ENCODE measurements around the gene DSEL. TPM values are rescaled to one million over a fixed set of nuclear protein-coding genes. Genes with fewer than 3 reads are reported as not detected.

DSEL gene
- total and polyA plus RNA-seq, 12 donors: 0.73 to 3.2 (median 2.1) TPM

GRCh38 chr18:67478249-67478648 is 38.3 kb downstream of the DSEL start:
- H3K4me1 ChIP-seq: no peaks in the 10 kb centered on the region
- intact Hi-C loops (cut with DNase I): loop anchor here in 1 of 10 donors (5.0 kb wide), 1 partner anchor 1671 kb away; no protein-coding TSS in a partner anchor
- H3K27ac ChIP-seq: no peak overlapping the region
- no peak for TF ChIP-seq CTCF (IDR thresholded peaks at IDR 0.05)
- 90 to 96% methylated on average over 3 of the region's 3 CpGs for WGBS, 2 donors
- peaks cover 0 to 9% (median 0%) of the 10 kb centered on the region in 11 donors for H3K9me3 ChIP-seq
- H3K27me3 ChIP-seq: no peaks in the 10 kb centered on the region
- no peak for DNase-seq
- no peak for ATAC-seq
- H3K36me3 ChIP-seq: no peaks in the 10 kb centered on the region
- H3K4me3 ChIP-seq: no peak overlapping the region

- Histone ChIP-seq H3K27me3 (no peaks in the 10 kb centered on the region), H3K9me3 (peaks cover 0 to 9% (median 0%) of the 10 kb centered on the region in 11 donors), H3K27ac (no peak overlapping the region), H3K4me3 (no peak overlapping the region), H3K36me3 (no peaks in the 10 kb centered on the region), H3K4me1 (no peaks in the 10 kb centered on the region)
- 48 to 49% methylated on average over 2 of the region's 2 CpGs for WGBS, 2 donors
- no peak for TF ChIP-seq CTCF (IDR thresholded peaks at IDR 0.05)
- ATAC-seq (no peak), DNase-seq (no peak)
- intact Hi-C loops (cut with DNase I): loop anchor here in 1 of 10 donors (5.0 kb wide), 1 partner anchor 1670 kb away; no protein-coding TSS in a partner anchor
Measured at GRCh38 chr18:67477522-67477921, 39.0 kb downstream of the DSEL start.

- WGBS, 2 donors: 76 to 80% methylated on average over 3 of the region's 3 CpGs
- no peak for DNase-seq
- no peak for ATAC-seq
- H3K27me3 ChIP-seq: no peaks in the 10 kb centered on the region
- intact Hi-C loops (cut with DNase I): loop anchor here in 1 of 10 donors (5.0 kb wide), 1 partner anchor 1669 kb away; no protein-coding TSS in a partner anchor
- no peaks in the 10 kb centered on the region for H3K4me1 ChIP-seq
- H3K4me3 ChIP-seq: no peak overlapping the region
- no peak for TF ChIP-seq CTCF (IDR thresholded peaks at IDR 0.05)
- H3K36me3 ChIP-seq: no peaks in the 10 kb centered on the region
- peaks cover 0 to 9% (median 0%) of the 10 kb centered on the region in 11 donors for H3K9me3 ChIP-seq
- no peak overlapping the region for H3K27ac ChIP-seq
Measured at GRCh38 chr18:67476585-67476984, 39.9 kb downstream of the DSEL start.

- no peaks in the 10 kb centered on the region for H3K27me3 ChIP-seq
- H3K36me3 ChIP-seq: no peaks in the 10 kb centered on the region
- no peak for DNase-seq
- no peaks in the 10 kb centered on the region for H3K4me1 ChIP-seq
- H3K4me3 ChIP-seq: no peak overlapping the region
- 25 to 31% methylated on average over 1 of the region's 1 CpG for WGBS, 2 donors
- intact Hi-C loops (cut with DNase I): loop anchor here in 1 of 10 donors (5.0 kb wide), 1 partner anchor 1668 kb away; no protein-coding TSS in a partner anchor
- peaks cover 0 to 6% (median 0%) of the 10 kb centered on the region in 11 donors for H3K9me3 ChIP-seq
- no peak for ATAC-seq
- no peak overlapping the region for H3K27ac ChIP-seq
- no peak for TF ChIP-seq CTCF (IDR thresholded peaks at IDR 0.05)
Measured at GRCh38 chr18:67475673-67476072, 40.8 kb downstream of the DSEL start.

All from heart right ventricle (tissue), 16 donors.